AG04449 (cell line): ENCODE results near the gene TMEM204.
A peak's percentile ranks its signal among the peaks of the same experiment; 100 is the strongest.

Experiments
- CTCF ChIA-PET: fragments of 350-600 bp; formaldehyde crosslinking; extraction: SDS; loops from one replicate; lab custom pipeline; 2021; ENCODE audit warnings: antibody characterized with exemption; lab: Yijun Ruan, JAX
- POLR2A ChIA-PET: fragments of 400-600, 350-600 bp; formaldehyde crosslinking; extraction: SDS; loops from one replicate; lab custom pipeline; 2020; ENCODE audit warnings: antibody characterized with exemption, inconsistent platforms; lab: Yijun Ruan, JAX
- DNase-seq: peaks from one replicate; pipeline ENCODE4 v3.0.0-alpha.2; 2010; ENCODE audit warnings: low read depth, low spot score
- H3K4me3 ChIP-seq: 2 replicates; pipeline ENCODE4 v1.5.1; 2011; ENCODE audit warnings: low read depth, mild to moderate bottlenecking, control low read depth, low read length
- CTCF ChIP-seq: IDR thresholded peaks from one replicate; pipeline ENCODE4 v1.5.1; 2011; ENCODE audit warnings: mild to moderate bottlenecking, moderate library complexity, low read length, control low read depth, inconsistent platforms; ENCODE audit not compliant: insufficient read depth; ENCODE audit errors: missing control alignments

TMEM204 gene

GRCh38 chr16:1534021-1535020, 855 bp downstream of the TMEM204 start:
- DNase-seq, result no peak
- peak overlapping the region; percentile 60 for H3K4me3 ChIP-seq
- ChIA-PET CTCF (no interaction called here), POLR2A (interaction anchor here (1.7 kb wide), 1 partner anchor 14 kb away, joined by 3 read pairs; no protein-coding TSS in a partner anchor)
- no peak for TF ChIP-seq CTCF

GRCh38 chr16:1535391-1536291, 2.2 kb downstream of the TMEM204 start:
- peak overlapping the region; percentile 60 for H3K4me3 ChIP-seq
- POLR2A ChIA-PET, result interaction anchor here (1.7 kb wide), 1 partner anchor 12 kb away, joined by 3 read pairs; no protein-coding TSS in a partner anchor
- no peak for TF ChIP-seq CTCF
- no peak for DNase-seq
- CTCF ChIA-PET, result interaction anchor here (0.9 to 1.2 kb wide), 2 partner anchors 13 to 81 kb away, joined by 3 read pairs; no protein-coding TSS in a partner anchor

- DNase-seq, result no peak
Observed at GRCh38 chr16:1536601-1537000, 3.1 kb downstream of the TMEM204 start.

GRCh38 chr16:1537138-1537577, 3.7 kb downstream of the TMEM204 start:
- no peak for DNase-seq
- no peak overlapping the region for H3K4me3 ChIP-seq
- no peak for TF ChIP-seq CTCF
- ChIA-PET POLR2A (no interaction called here), CTCF (no interaction called here)

More at GRCh38 chr16:1536601-1537000, 3.1 kb downstream of the TMEM204 start:
- no peak overlapping the region for H3K4me3 ChIP-seq
- ChIA-PET POLR2A (no interaction called here), CTCF (no interaction called here)
- TF ChIP-seq CTCF, result no peak

- CTCF ChIA-PET, result no interaction called here
- no peak for TF ChIP-seq CTCF
- no peak for DNase-seq
- H3K4me3 ChIP-seq, result no peak overlapping the region
- POLR2A ChIA-PET, result no interaction called here
Observed at GRCh38 chr16:1537763-1538289, 4.4 kb downstream of the TMEM204 start.
